Endothelial cell of umbilical vein (primary cell): ENCODE data around the gene TAB3.

ENCODE experiments used
- EZH2 ChIP-seq: IDR thresholded peaks from 2 replicates; pipeline ENCODE4 v1.6.1; 2012; ENCODE audit warnings: borderline replicate concordance, low read depth, mild to moderate bottlenecking, moderate library complexity, low read length, inconsistent platforms; ENCODE audit not compliant: severe bottlenecking
- FOS ChIP-seq: IDR thresholded peaks from 2 replicates; pipeline ENCODE4 v1.6.1; 2011; ENCODE audit warnings: mild to moderate bottlenecking, low read length, moderate library complexity, borderline replicate concordance; ENCODE audit not compliant: insufficient read depth
- GATA2 ChIP-seq: IDR thresholded peaks from 2 replicates; pipeline ENCODE4 v1.7.0; 2011; ENCODE audit warnings: low read depth, mild to moderate bottlenecking, moderate library complexity, mixed read lengths, low read length; ENCODE audit not compliant: insufficient read length, insufficient read depth
- MAX ChIP-seq: IDR thresholded peaks from 2 replicates; pipeline ENCODE4 v1.6.1; 2011; ENCODE audit not compliant: insufficient read depth, insufficient read length
- MYC ChIP-seq: IDR thresholded peaks from one replicate; pipeline ENCODE4 v1.6.1; 2011; ENCODE audit warnings: mild to moderate bottlenecking, low read depth, low read length
- POLR2A ChIP-seq: IDR thresholded peaks from 2 replicates; pipeline ENCODE4 v1.6.1; 2012; ENCODE audit warnings: low read depth, mild to moderate bottlenecking, control low read depth, low read length
- TF ChIP-seq, protein P1 (sequence below), 2 donors: IDR thresholded peaks; 1 replicate in 1 of 2; 2 replicates in 1 of 2; pipeline ENCODE4 v1.5.1; 2011; ENCODE audit warnings: low read length in 2 of 2, mild to moderate bottlenecking in 2 of 2, moderate library complexity in 2 of 2, control low read depth in 1 of 2, inconsistent platforms in 1 of 2, low read depth in 1 of 2; ENCODE audit not compliant: insufficient read depth in 1 of 2; ENCODE audit errors: extremely low read depth in 1 of 2

GRCh38 chrX:30821116-30821515 is 67.9 kb downstream of the TAB3 start:
- TF ChIP-seq EZH2 (no peak), GATA2 (no peak), FOS (no peak), POLR2A (no peak), MYC (no peak), MAX (no peak)
- TF ChIP-seq, protein P1, sequence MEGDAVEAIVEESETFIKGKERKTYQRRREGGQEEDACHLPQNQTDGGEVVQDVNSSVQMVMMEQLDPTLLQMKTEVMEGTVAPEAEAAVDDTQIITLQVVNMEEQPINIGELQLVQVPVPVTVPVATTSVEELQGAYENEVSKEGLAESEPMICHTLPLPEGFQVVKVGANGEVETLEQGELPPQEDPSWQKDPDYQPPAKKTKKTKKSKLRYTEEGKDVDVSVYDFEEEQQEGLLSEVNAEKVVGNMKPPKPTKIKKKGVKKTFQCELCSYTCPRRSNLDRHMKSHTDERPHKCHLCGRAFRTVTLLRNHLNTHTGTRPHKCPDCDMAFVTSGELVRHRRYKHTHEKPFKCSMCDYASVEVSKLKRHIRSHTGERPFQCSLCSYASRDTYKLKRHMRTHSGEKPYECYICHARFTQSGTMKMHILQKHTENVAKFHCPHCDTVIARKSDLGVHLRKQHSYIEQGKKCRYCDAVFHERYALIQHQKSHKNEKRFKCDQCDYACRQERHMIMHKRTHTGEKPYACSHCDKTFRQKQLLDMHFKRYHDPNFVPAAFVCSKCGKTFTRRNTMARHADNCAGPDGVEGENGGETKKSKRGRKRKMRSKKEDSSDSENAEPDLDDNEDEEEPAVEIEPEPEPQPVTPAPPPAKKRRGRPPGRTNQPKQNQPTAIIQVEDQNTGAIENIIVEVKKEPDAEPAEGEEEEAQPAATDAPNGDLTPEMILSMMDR (IDR thresholded peaks at IDR 0.05; ENCODE audit: extremely low read depth in 1 of 2, insufficient read depth in 1 of 2, low read depth in 1 of 2, low read length in 2 of 2), result no peak
